NCI-H774 (cell line): Measurements from ENCODE around the gene NLRX1.
"Not testable (repeated sequence)": the region's sequence is repeated elsewhere in the genome, so short reads cannot be mapped to it uniquely, and the experiment has no call there.

Experiments used
- DNase-seq: peaks from one replicate; lab custom pipeline; 2025; lab: John Stamatoyannopoulos, UW

Gene NLRX1

GRCh38 chr11:119153049-119153818, 15.3 kb upstream of the NLRX1 start:
- no peak for DNase-seq

DNA sequence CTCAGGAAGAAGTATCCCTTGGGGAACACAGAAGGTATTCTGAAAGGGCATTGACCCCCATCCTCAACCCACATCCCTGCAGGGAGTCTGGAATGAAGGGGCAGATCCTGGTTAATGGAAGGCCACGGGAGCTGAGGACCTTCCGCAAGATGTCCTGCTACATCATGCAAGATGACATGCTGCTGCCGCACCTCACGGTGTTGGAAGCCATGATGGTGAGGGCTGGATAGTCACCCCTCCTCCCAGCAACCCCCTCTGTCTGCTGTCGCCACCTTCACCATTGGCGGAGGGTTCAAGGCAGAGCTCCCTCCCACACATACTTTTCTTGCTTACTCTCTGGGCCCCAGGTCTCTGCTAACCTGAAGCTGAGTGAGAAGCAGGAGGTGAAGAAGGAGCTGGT, 14.3 kb upstream of the NLRX1 start:
- no peak for DNase-seq

- DNase-seq: no peak
Observed at GRCh38 chr11:119155733-119156492, 12.6 kb upstream of the NLRX1 start.

DNA sequence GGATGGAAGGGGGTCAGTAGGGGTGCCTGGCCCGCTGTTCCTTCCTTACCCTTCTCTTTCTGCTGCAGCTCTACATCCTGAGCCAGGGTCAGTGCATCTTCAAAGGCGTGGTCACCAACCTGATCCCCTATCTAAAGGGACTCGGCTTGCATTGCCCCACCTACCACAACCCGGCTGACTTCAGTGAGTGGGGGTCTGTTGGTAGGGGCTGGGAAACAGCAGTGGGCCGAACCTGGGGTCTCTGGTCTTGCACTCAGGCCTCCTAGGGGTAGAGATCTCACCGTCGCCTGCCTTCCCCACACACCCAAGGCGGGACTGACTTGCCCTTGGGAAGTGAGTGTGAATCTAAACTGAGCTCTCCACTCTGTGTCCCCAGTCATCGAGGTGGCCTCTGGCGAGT, 12.0 kb upstream of the NLRX1 start:
- DNase-seq: no peak

DNA sequence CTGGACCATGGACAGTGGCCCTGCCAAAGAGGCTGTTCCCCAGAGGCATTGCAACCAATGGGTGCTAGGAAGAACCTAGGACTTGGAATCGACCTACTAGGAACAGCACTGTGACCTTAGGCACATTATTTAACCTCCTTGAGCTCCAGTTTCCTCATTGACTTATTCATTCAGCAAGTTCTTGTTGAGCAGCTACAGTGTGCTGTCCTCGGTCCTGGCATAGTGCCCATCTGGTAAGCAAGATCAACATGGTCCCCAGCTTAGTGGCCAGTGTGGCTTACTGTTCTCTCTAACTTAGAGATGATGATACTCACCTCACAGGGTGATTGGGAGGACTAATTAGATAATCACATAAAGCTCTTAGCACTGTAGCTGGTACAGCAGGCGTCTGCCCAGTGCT, 11.5 kb upstream of the NLRX1 start:
- no peak for DNase-seq

DNA sequence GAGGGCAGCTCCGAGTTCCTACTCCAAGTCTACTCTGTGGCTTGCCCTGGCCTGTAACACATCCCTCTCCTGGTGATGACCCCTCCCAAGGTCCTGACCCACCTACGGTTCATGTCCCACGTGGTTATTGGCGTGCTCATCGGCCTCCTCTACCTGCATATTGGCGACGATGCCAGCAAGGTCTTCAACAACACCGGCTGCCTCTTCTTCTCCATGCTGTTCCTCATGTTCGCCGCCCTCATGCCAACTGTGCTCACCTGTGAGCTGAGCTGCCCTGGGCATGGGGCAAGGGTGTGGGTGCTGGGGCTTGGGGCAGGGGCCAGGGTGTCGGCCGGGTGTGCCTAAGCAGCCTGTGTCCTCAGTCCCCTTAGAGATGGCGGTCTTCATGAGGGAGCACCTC, 10.1 kb upstream of the NLRX1 start:
- no peak for DNase-seq

- DNase-seq: no peak
Observed at GRCh38 chr11:119160151-119160550, 8.4 kb upstream of the NLRX1 start.

DNA sequence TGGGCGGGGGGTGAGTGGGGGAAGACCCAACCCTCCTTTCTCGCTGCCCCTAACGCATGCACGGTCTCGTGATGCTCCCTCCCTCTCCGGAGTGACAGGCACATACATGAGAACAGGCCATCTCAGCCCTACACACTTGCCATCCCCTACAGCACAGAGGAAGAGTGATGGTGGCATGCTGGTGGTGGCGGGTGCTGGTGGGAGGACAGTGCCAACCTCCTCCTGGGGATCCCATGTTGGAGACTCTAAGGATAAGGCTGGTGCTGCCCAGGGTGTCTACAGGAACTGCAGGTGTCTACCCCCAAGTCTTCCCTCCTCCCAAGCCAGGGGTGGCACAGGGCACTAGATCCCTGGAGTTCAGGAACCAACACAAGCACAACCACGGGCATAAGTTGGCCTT, 6.7 kb upstream of the NLRX1 start:
- no peak for DNase-seq

GRCh38 chr11:119166368-119167076, 2.0 kb upstream of the NLRX1 start:
- no peak for DNase-seq

DNA sequence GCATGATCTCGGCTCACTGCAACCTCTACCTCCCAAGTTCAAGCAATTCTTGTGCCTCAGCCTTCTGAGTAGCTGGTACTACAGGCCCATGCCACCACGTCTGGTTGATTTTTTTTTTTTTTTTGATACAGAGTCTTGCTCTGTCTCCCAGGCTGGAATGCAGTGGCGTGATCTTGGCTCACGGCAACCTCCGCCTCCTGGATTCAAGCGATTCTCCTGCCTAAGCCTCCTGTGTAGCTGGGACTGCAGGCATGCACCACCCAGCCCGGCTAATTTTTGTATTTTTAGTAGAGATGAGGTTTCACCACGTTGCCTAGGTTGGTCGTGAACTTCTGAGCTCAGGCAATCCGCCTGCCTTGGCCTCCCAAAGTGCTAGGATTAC, 1.5 kb upstream of the NLRX1 start:
- DNase-seq: not testable (repeated sequence)

GRCh38 chr11:119167933-119168332, 592 bp upstream of the NLRX1 start:
- no peak for DNase-seq

- DNase-seq: peak; percentile 26
Observed at GRCh38 chr11:119169282-119169719, 776 bp downstream of the NLRX1 start.

DNA sequence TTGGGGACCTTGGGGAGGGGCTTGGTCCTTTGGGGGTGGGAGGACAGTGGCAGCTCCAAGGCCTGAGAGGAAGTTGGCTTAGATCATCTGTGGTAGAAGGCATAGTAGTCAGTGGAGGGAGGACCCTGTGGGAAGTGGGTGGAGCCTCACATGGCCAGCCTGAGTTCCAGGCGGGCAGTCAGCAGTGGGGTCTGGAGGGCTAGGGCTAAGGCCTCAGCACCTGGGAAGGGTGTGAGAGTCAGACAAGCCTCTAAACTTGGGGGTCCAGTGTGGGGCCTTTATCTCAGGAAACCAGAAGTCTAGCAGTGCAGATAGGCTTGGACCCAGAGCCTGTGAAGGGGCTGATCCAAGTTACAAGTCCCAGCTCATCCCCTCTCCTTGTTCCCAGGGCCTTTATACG, 4.0 kb downstream of the NLRX1 start:
- DNase-seq: no peak

DNA sequence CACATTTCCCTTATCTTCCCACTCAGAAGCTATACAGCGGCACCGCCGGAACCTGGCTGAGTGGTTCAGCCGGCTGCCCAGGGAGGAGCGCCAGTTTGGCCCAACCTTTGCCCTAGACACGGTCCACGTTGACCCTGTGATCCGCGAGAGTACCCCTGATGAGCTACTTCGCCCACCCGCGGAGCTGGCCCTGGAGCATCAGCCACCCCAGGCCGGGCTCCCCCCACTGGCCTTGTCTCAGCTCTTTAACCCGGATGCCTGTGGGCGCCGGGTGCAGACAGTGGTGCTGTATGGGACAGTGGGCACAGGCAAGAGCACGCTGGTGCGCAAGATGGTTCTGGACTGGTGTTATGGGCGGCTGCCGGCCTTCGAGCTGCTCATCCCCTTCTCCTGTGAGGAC, 4.9 kb downstream of the NLRX1 start:
- no peak for DNase-seq

GRCh38 chr11:119175493-119176077, 7.1 kb downstream of the NLRX1 start:
- DNase-seq: peak; percentile 24

- DNase-seq: no peak
Observed at GRCh38 chr11:119178166-119178680, 9.7 kb downstream of the NLRX1 start.

- DNase-seq: no peak
Observed at GRCh38 chr11:119179342-119179741, 10.8 kb downstream of the NLRX1 start.

DNA sequence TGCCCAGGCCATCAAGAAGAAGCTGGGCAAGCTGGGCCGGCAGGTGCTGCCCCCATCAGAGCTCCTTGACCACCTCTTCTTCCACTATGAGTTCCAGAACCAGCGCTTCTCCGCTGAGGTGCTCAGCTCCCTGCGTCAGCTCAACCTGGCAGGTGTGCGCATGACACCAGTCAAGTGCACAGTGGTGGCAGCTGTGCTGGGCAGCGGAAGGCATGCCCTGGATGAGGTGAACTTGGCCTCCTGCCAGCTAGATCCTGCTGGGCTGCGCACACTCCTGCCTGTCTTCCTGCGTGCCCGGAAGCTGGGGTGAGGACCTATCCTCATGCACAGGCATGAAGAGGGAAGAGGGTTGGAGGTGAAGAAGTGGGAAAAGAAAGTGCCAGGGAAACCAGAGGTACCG, 11.5 kb downstream of the NLRX1 start:
- DNase-seq: peak; percentile 95

- no peak for DNase-seq
Observed at GRCh38 chr11:119180729-119181676, 12.5 kb downstream of the NLRX1 start.

GRCh38 chr11:119181677-119182412, 13.3 kb downstream of the NLRX1 start:
- DNase-seq: peak; percentile 92
